ENCODE measurements around the gene GFRA4.

GRCh38 chr20:3640259-3640658 lies 22.9 kb downstream of the GFRA4 start:
- no peak for TF ChIP-seq CTCF (IDR thresholded peaks at IDR 0.05)
- no peak for TF ChIP-seq POLR2AphosphoS5 (IDR thresholded peaks at IDR 0.05; ENCODE audit: insufficient read depth in 1 of 2, low read depth in 1 of 2)

All from vagina (tissue), 2 donors.